ENCODE measurements around the gene LRRC53.

The LRRC53 gene

DNA sequence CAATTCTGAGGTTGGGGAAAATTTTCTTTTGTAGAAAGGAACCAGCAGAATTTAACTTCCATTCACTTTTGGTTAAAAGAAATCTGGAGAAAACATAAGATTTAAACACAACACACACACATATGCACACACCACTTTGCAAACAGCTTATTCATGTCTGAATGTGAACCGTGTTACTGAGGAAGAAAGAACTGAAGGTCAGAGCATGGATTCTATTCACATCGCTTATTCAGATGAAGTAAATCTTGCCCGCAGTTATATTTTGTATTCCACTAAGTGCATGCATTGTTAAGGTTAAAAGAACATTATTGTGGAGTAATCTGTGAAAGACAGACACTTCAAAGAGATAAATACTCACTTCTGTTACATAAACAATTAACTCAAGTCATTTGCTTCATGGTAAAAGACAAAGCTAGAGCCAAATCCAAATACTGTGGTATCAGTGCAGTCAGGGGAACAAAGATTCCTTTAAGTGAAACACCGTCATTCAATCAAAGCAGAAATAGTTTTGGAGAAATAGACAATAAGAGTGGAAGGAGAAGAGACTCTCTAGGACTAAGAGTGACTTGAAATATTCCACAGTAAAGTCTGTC, 82.0 kb downstream of the LRRC53 start:
- Histone ChIP-seq H3F3A (ENCODE audit: control insufficient read depth, insufficient read depth) (no peaks in the 10 kb centered on the region), H3K36me3 (ENCODE audit: control insufficient read depth, low read length) (no peaks in the 10 kb centered on the region), H3K4me3 (ENCODE audit: low read length) (no peak overlapping the region), H4K20me1 (ENCODE audit: control insufficient read depth, insufficient read depth, low read depth, low read length) (no peaks in the 10 kb centered on the region; the same call in 1 of the 2 replicates), H3K4me1 (ENCODE audit: control insufficient read depth, low read length) (no peaks in the 10 kb centered on the region), H3K9me2 (replicated peaks; ENCODE audit: control insufficient read depth, low read length) (no peaks in the 10 kb centered on the region), H3K79me2 (ENCODE audit: control insufficient read depth, low read length) (no peaks in the 10 kb centered on the region), H3K27me3 (ENCODE audit: control insufficient read depth, low read length) (no peaks in the 10 kb centered on the region), H3K9me3 (ENCODE audit: control insufficient read depth, insufficient read depth, low read length) (no peaks in the 10 kb centered on the region), H3K27ac (ENCODE audit: low read depth, low read length) (no peak overlapping the region), H3K4me2 (ENCODE audit: low read length) (no peak overlapping the region)
- TF ChIP-seq CTCF (IDR thresholded peaks at IDR 0.05; ENCODE audit: low read depth, low read length, poor library complexity, severe bottlenecking) (no peak), EZH2phosphoT487 (IDR thresholded peaks at IDR 0.05; ENCODE audit: borderline replicate concordance, low read length) (no peak)

GRCh38 chr1:74429580-74429979, 82.8 kb downstream of the LRRC53 start:
- H3F3A ChIP-seq (ENCODE audit: control insufficient read depth, insufficient read depth) = no peaks in the 10 kb centered on the region
- H3K4me2 ChIP-seq (ENCODE audit: low read length) = no peak overlapping the region
- no peak overlapping the region for H3K27ac ChIP-seq (ENCODE audit: low read depth, low read length)
- H3K9me2 ChIP-seq (replicated peaks; ENCODE audit: control insufficient read depth, low read length) = no peaks in the 10 kb centered on the region
- no peak overlapping the region for H3K4me3 ChIP-seq (ENCODE audit: low read length)
- no peaks in the 10 kb centered on the region for H3K4me1 ChIP-seq (ENCODE audit: control insufficient read depth, low read length)
- H4K20me1 ChIP-seq (ENCODE audit: control insufficient read depth, insufficient read depth, low read depth, low read length) = no peaks in the 10 kb centered on the region; the same call in 1 of the 2 replicates
- H3K79me2 ChIP-seq (ENCODE audit: control insufficient read depth, low read length) = no peaks in the 10 kb centered on the region
- TF ChIP-seq EZH2phosphoT487 (IDR thresholded peaks at IDR 0.05; ENCODE audit: borderline replicate concordance, low read length) = no peak
- TF ChIP-seq CTCF (IDR thresholded peaks at IDR 0.05; ENCODE audit: low read depth, low read length, poor library complexity, severe bottlenecking) = no peak
- no peaks in the 10 kb centered on the region for H3K36me3 ChIP-seq (ENCODE audit: control insufficient read depth, low read length)
- no peaks in the 10 kb centered on the region for H3K27me3 ChIP-seq (ENCODE audit: control insufficient read depth, low read length)
- H3K9me3 ChIP-seq (ENCODE audit: control insufficient read depth, insufficient read depth, low read length) = no peaks in the 10 kb centered on the region

DNA sequence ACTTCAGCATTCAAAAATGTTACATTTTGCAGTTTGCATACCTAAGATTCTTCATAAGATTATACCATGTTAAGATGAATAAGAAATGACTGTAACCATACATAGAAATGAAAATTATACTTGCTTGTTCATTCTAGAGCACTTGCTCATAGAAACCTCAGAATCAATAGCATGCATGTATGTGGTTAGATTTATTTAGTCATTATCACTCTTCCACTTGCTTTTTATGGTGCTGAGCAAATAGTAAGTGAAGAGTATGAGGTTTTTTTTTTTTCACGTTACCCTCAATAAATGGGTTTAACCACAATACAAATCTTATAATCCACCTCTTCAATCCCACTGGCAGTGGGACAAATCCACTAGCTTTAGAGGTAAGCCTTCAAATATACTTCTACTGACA, 84.7 kb downstream of the LRRC53 start:
- TF ChIP-seq EZH2phosphoT487 (IDR thresholded peaks at IDR 0.05; ENCODE audit: borderline replicate concordance, low read length) (no peak), CTCF (IDR thresholded peaks at IDR 0.05; ENCODE audit: low read depth, low read length, poor library complexity, severe bottlenecking) (no peak)
- Histone ChIP-seq H3K27me3 (ENCODE audit: control insufficient read depth, low read length) (no peaks in the 10 kb centered on the region), H3K36me3 (ENCODE audit: control insufficient read depth, low read length) (no peaks in the 10 kb centered on the region), H3K4me3 (ENCODE audit: low read length) (no peak overlapping the region), H4K20me1 (ENCODE audit: control insufficient read depth, insufficient read depth, low read depth, low read length) (no peaks in the 10 kb centered on the region; the same call in 1 of the 2 replicates), H3K9me3 (ENCODE audit: control insufficient read depth, insufficient read depth, low read length) (no peaks in the 10 kb centered on the region), H3K4me1 (ENCODE audit: control insufficient read depth, low read length) (no peaks in the 10 kb centered on the region), H3K4me2 (ENCODE audit: low read length) (no peak overlapping the region), H3K9me2 (replicated peaks; ENCODE audit: control insufficient read depth, low read length) (no peaks in the 10 kb centered on the region), H3K79me2 (ENCODE audit: control insufficient read depth, low read length) (no peaks in the 10 kb centered on the region), H3K27ac (ENCODE audit: low read depth, low read length) (no peak overlapping the region), H3F3A (ENCODE audit: control insufficient read depth, insufficient read depth) (no peaks in the 10 kb centered on the region)
